Measurements from ENCODE around the gene PAH. TPM values are rescaled to one million over a fixed set of nuclear protein-coding genes. Genes with fewer than 3 reads are reported as not detected.
A peak's percentile ranks its signal among the peaks of the same experiment; 100 is the strongest.

PAH gene
- total and polyA plus RNA-seq, 12 donors = 1.7 to 92.5 (median 8.6) TPM

DNA sequence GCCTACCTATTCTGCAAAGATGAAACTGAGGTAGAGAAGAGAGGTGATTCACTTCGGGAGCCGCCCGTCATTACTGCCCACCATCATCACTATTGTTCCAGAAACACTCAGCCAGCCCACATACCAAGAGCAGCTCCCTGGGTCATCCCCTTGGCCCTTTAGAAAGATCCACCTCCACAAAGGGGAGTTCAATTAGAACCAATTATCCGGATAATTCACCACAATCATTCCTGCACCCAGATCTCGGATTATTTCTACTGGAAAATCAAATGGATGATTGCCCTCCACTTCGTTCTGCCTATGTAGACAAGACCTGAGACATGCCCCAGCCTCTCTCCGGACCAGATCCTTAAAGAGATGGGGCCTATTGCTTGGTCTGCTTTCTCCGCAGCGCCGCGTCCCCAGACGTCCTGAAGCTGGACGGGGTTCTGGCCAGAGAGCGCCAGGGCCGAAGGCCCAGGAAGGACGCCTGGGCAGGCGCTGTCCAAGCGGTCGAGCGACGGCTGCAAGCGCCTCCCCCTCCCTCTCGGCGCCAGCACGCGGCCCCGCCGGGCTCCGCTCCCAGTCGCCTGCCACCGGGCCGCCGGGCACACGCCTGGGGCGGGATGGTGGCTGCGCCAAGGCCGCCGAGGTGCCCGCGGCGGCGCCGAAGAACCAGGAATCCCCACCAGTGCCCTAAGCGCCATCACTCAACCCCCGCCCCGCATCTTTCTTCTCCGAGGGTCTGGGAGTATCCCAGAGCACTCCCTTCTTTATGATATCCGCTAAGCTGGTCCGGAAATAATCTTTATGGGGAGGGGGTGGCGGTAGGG is 39.1 kb upstream of the PAH start:
- Histone ChIP-seq H3K36me3 (replicated peaks in 1 of 2) (no peaks in the 10 kb centered on the region), H3K4me1 (replicated peaks in 1 of 2) (peaks cover 0 to 4% of the 10 kb centered on the region in 2 donors), H3K9me3 (replicated peaks in 1 of 3) (no peaks in the 10 kb centered on the region), H3K27me3 (peaks cover 63% of the 10 kb centered on the region), H3K4me3 (no peak overlapping the region), H3K27ac (no peak overlapping the region)
- intact Hi-C loops (cut with DNase I) = no loop called here
- TF ChIP-seq POLR2A (IDR thresholded peaks at IDR 0.05) (no peak), CTCF (IDR thresholded peaks at IDR 0.05) (no peak)
- DNase-seq = peak in 1 of 7 donors; percentile 31
- 3 to 26% (median 5%) methylated on average over 10 to 50 of the region's 50 CpGs for WGBS, 4 donors

DNA sequence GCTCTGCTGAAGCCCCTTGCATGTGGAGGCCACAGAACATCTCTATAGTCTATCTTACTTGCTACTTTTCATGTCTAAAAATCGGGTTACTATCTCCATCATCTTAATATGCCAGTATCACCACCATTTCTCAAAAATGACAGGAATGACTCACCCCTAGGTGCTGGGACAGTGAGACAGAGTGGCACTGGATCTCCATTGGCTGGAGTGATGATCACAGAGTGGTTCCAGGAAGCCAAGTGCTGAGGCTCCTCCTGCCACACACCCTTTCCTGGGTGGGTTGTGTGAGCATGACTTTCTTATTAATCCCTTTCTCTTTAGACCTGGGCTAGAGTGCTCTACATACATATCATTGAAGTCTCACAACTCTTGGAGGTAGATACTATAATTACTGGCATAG is 37.1 kb upstream of the PAH start:
- peaks cover 0 to 4% of the 10 kb centered on the region in 2 donors for H3K4me1 ChIP-seq (replicated peaks in 1 of 2)
- no peaks in the 10 kb centered on the region for H3K9me3 ChIP-seq (replicated peaks in 1 of 3)
- H3K36me3 ChIP-seq (replicated peaks in 1 of 2) = no peaks in the 10 kb centered on the region
- WGBS, 4 donors = 7 to 38% (median 29%) methylated on average over 1 of the region's 1 CpG
- no peak for TF ChIP-seq POLR2A (IDR thresholded peaks at IDR 0.05)
- no peak for TF ChIP-seq CTCF (IDR thresholded peaks at IDR 0.05)
- no peak overlapping the region for H3K4me3 ChIP-seq
- peaks cover 50% of the 10 kb centered on the region for H3K27me3 ChIP-seq
- no peak overlapping the region for H3K27ac ChIP-seq
- no peak for DNase-seq
- intact Hi-C loops (cut with DNase I) = no loop called here

- H3K27me3 ChIP-seq = peaks cover 44% of the 10 kb centered on the region
- intact Hi-C loops (cut with DNase I) = no loop called here
- no peak for TF ChIP-seq POLR2A (IDR thresholded peaks at IDR 0.05)
- no peak for TF ChIP-seq CTCF (IDR thresholded peaks at IDR 0.05)
Observed at GRCh38 chr12:102953221-102953620, 36.2 kb upstream of the PAH start.

DNA sequence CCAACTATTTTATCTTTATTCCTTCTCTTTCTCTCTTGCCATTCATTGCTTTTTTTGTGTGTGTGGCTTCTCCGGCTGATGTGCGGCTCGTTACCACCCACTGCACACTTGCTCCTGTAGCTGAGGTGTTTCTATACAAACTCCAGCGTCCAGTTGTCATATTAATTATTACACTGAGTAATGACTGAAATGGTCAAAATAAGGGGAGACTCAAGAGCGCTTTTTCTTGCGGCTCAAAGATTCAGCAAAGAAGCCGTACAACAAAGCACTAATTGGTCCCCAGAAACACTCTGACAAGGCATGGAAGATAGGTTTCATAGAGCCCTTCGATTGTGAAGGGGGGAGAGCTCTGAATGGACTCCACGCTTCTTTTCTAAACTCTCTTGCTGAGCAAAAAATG is 34.8 kb upstream of the PAH start:
- H3K36me3 ChIP-seq (replicated peaks in 1 of 2) = no peaks in the 10 kb centered on the region
- no peaks in the 10 kb centered on the region for H3K9me3 ChIP-seq (replicated peaks in 1 of 3)
- intact Hi-C loops (cut with DNase I) = no loop called here
- 31 to 43% (median 37%) methylated on average over 9 of the region's 9 CpGs for WGBS, 4 donors
- TF ChIP-seq CTCF (IDR thresholded peaks at IDR 0.05) = no peak
- TF ChIP-seq POLR2A (IDR thresholded peaks at IDR 0.05) = no peak
- H3K27ac ChIP-seq = no peak overlapping the region
- peaks cover 33% of the 10 kb centered on the region for H3K27me3 ChIP-seq
- DNase-seq = no peak
- no peaks in the 10 kb centered on the region for H3K4me1 ChIP-seq (replicated peaks in 1 of 2)
- no peak overlapping the region for H3K4me3 ChIP-seq

More at GRCh38 chr12:102953221-102953620, 36.2 kb upstream of the PAH start:
- Histone ChIP-seq H3K36me3 (replicated peaks in 1 of 2) (no peaks in the 10 kb centered on the region), H3K4me3 (no peak overlapping the region), H3K4me1 (replicated peaks in 1 of 2) (no peaks in the 10 kb centered on the region), H3K9me3 (replicated peaks in 1 of 3) (no peaks in the 10 kb centered on the region), H3K27ac (peak overlapping the region in 1 of 5 donors; percentile 12)
- DNase-seq = no peak

Data from adrenal gland (tissue), 12 donors.